GM04503 (cell line): ENCODE results near the gene HEMGN.

Experiments used
- DNase-seq: peaks from one replicate; pipeline ENCODE4 v3.0.0-alpha.2; 2012; ENCODE audit warnings: low read depth

The HEMGN gene

GRCh38 chr9:97895211-97895610, 42.8 kb downstream of the HEMGN start:
- DNase-seq, result no peak

GRCh38 chr9:97892421-97892820, 45.6 kb downstream of the HEMGN start:
- DNase-seq, result no peak

- DNase-seq, result no peak
These were observed 46.2 kb downstream of the HEMGN start for GRCh38 chr9:97891736-97892135.

- no peak for DNase-seq
These were observed 47.8 kb downstream of the HEMGN start for GRCh38 chr9:97889941-97890887.

- DNase-seq, result no peak
These were observed 57.6 kb downstream of the HEMGN start for GRCh38 chr9:97880336-97880735.
